GM12878 (cell line): ENCODE measurements around the gene BCORL1. TPM values are rescaled to one million over a fixed set of nuclear protein-coding genes. Genes with fewer than 3 reads are reported as not detected.

ENCODE experiments used
- ATAC-seq: fragments of 200-7000 bp; cut with Tn5 transposase; 3 replicates; pipeline ENCODE4 v1.9.1; 2020; ENCODE audit warnings: mild to moderate bottlenecking, moderate library complexity
- BruUV-seq: library from RNA; stranded (reverse); fragments of 400-500 nt; replicated peaks from 2 replicates; lab custom pipeline; 2021; lab: Mats Ljungman, UMichigan
- CTCF ChIA-PET: fragments of 300-600 bp; sonication (Branson Sonifier 250); formaldehyde crosslinking; extraction: SDS; loops from one replicate; lab custom pipeline; 2021; ENCODE audit warnings: inconsistent platforms; lab: Yijun Ruan, JAX
- POLR2A ChIA-PET: fragments of 350-600 bp; formaldehyde crosslinking; extraction: SDS; loops from one replicate; lab custom pipeline; 2021; ENCODE audit warnings: inconsistent platforms; lab: Charles Lee
- RAD21 ChIA-PET: fragments of 300-600 bp; sonication (Branson Sonifier 250); formaldehyde crosslinking; loops from one replicate; lab custom pipeline; 2023; ENCODE audit warnings: antibody characterized with exemption; ENCODE audit not compliant: unreplicated experiment; lab: Charles Lee
- SMC1A ChIA-PET: fragments of 300-600 bp; sonication (Branson Sonifier 250); formaldehyde crosslinking; loops from one replicate; lab custom pipeline; 2023; ENCODE audit not compliant: unreplicated experiment, uncharacterized antibody; lab: Charles Lee
- DNase-seq: peaks from one replicate; pipeline ENCODE4 v3.0.0-alpha.2; 2011; ENCODE audit warnings: low read depth, low spot score
- FAIRE-seq: peaks from 3 replicates; lab custom pipeline; 2011; peaks lifted over from hg19 to GRCh38; lab: Jason Lieb, UNC
- H2AFZ ChIP-seq: 2 replicates; pipeline ENCODE4 v1.6.0; 2011; ENCODE audit warnings: low read depth, low read length, control low read depth; ENCODE audit not compliant: control insufficient read depth
- H3K27ac ChIP-seq: 2 replicates; pipeline ENCODE4 v1.5.1; 2011; ENCODE audit warnings: control low read depth; ENCODE audit not compliant: control insufficient read depth, insufficient read depth
- H3K27me3 ChIP-seq, 2 experiments: replicated peaks in 1 of 2; 2 replicates each; pipeline versions ENCODE4 v1.6.0 to v1.6.1; 2011; ENCODE audit warnings: low read length in 1 of 2; ENCODE audit not compliant: control insufficient read depth in 2 of 2, insufficient read depth in 2 of 2
- H3K36me3 ChIP-seq, 2 experiments: 2 replicates each; pipeline ENCODE4 v1.5.1; 2011; ENCODE audit warnings: low read length in 1 of 2; ENCODE audit not compliant: control insufficient read depth in 2 of 2, insufficient read depth in 2 of 2
- H3K4me1 ChIP-seq: 2 replicates; pipeline ENCODE4 v1.6.1; 2011; ENCODE audit warnings: mild to moderate bottlenecking, low read length, moderate library complexity, mixed read lengths; ENCODE audit not compliant: control insufficient read depth, insufficient read depth
- H3K4me2 ChIP-seq: 2 replicates; pipeline ENCODE4 v1.6.0; 2011; ENCODE audit warnings: control low read depth; ENCODE audit not compliant: control insufficient read depth, insufficient read depth
- H3K4me3 ChIP-seq: fragments of 200-600 bp; sonication (generic); 2 replicates; pipeline ENCODE4 v1.5.1; 2016
- H3K79me2 ChIP-seq: 2 replicates; pipeline ENCODE4 v1.6.0; 2011; ENCODE audit warnings: low read length; ENCODE audit not compliant: control insufficient read depth, insufficient read depth
- H3K9ac ChIP-seq: 2 replicates; pipeline ENCODE4 v1.8.0; 2011; ENCODE audit warnings: low read length, control low read depth, mixed read lengths; ENCODE audit not compliant: control insufficient read depth, insufficient read depth
- H3K9me3 ChIP-seq: replicated peaks from 3 replicates; pipeline ENCODE4 v1.5.1; 2011; ENCODE audit warnings: mild to moderate bottlenecking, low read length; ENCODE audit not compliant: control insufficient read depth, insufficient read depth
- H4K20me1 ChIP-seq: 2 replicates; pipeline ENCODE4 v1.6.0; 2011; ENCODE audit not compliant: control insufficient read depth, insufficient read depth
- BACH1 ChIP-seq: fragments of 450-650 bp; IDR thresholded peaks from 2 replicates; pipeline ENCODE4 v1.6.1; 2017; ENCODE audit warnings: mild to moderate bottlenecking, borderline replicate concordance
- BCLAF1 ChIP-seq: fragments of 450-650 bp; IDR thresholded peaks from 2 replicates; pipeline ENCODE4 v1.6.1; 2017; ENCODE audit warnings: antibody characterized with exemption, mild to moderate bottlenecking, moderate library complexity
- CEBPZ ChIP-seq: fragments of 150-350 bp; IDR thresholded peaks from 2 replicates; pipeline ENCODE4 v1.6.1; 2016; ENCODE audit warnings: low read depth, low read length
- MTA2 ChIP-seq: fragments of 450-650 bp; IDR thresholded peaks from 2 replicates; pipeline ENCODE4 v1.6.1; 2016; ENCODE audit warnings: low read depth, mild to moderate bottlenecking, moderate library complexity
- NFIC ChIP-seq: IDR thresholded peaks from 2 replicates; pipeline ENCODE4 v1.6.1; 2012; ENCODE audit warnings: low read depth, mild to moderate bottlenecking, inconsistent platforms, low read length, moderate library complexity
- RCOR1 ChIP-seq: conservative IDR thresholded peaks from 2 replicates; pipeline ENCODE4 v1.6.1; 2012; ENCODE audit warnings: low read depth, low read length, improper control_type of control experiment
- RFX5 ChIP-seq: IDR thresholded peaks from 2 replicates; pipeline ENCODE4 v1.6.1; 2011; ENCODE audit warnings: low read depth, low read length, improper control_type of control experiment
- ZBTB40 ChIP-seq: fragments of 450-650 bp; IDR thresholded peaks from 2 replicates; pipeline ENCODE4 v1.6.1; 2016; ENCODE audit warnings: mild to moderate bottlenecking, moderate library complexity, borderline replicate concordance
- ZNF207 ChIP-seq: fragments of 450-650 bp; IDR thresholded peaks from 2 replicates; pipeline ENCODE4 v1.6.1; 2014; ENCODE audit warnings: antibody characterized with exemption, mild to moderate bottlenecking, borderline replicate concordance
- ZNF622 ChIP-seq: fragments of 450-650 bp; IDR thresholded peaks from 2 replicates; pipeline ENCODE4 v1.6.1; 2017; ENCODE audit warnings: mild to moderate bottlenecking, inconsistent platforms
- WGBS: methylation state at CpG from one replicate; pipeline ENCODE4 v1.1.6; 2016; ENCODE audit warnings: low lambda C conversion rate; ENCODE audit not compliant: insufficient replicate concordance, insufficient coverage; ENCODE audit errors: missing lambda C conversion rate; 5-methylcytosine and 5-hydroxymethylcytosine counted together
- in situ Hi-C: fragments of 300-500 bp; cut with MboI; formaldehyde crosslinking; loops from 9 replicates; pipeline ENCODE4 v1.14.3; 2018; ENCODE audit warnings: mixed read lengths
- intact Hi-C: fragments of 100-400 bp; cut with micrococcal nuclease; formaldehyde crosslinking; loops from one replicate; pipeline ENCODE4 v1.14.2; 2022; ENCODE audit not compliant: unreplicated experiment
- polyA plus RNA-seq, 11 experiments: library from polyadenylated mRNA; depleted of rRNA in 4 of 11; unstranded in 6 of 11; stranded (reverse) in 5 of 11; fragments of >200 nt; fragmentation: Nextera tagmentation in 4 of 11; fragmentation: Illumina TruSeq in 1 of 11; extraction: Ambion mirVana in 4 of 11; extraction: Trizol in 1 of 11; gene quantifications; 1 replicate in 1 of 11; 2 replicates in 10 of 11; pipeline versions ENCODE4 v1.2.1 to v1.2.3, GENCODE V29; 2011 to 2016; ENCODE audit warnings: inconsistent platforms in 2 of 11, missing spikeins in 2 of 11, low read depth in 1 of 11
- total RNA-seq, 4 experiments: library from RNA; depleted of rRNA in 3 of 4; stranded (reverse); fragments of >200 nt in 3 of 4; fragmentation: Illumina TruSeq in 1 of 4; extraction: Trizol in 1 of 4; gene quantifications; 2 replicates each; pipeline versions ENCODE4 v1.2.1 to v1.2.3, GENCODE V29; 2013 to 2021

BCORL1 gene
- total and polyA plus RNA-seq, 10 of the 15 experiments (the other 5 are each of a cell fraction or from before 2014, with no cell fraction given) = 0.16 to 7.2 (median 0.94) TPM

- DNase-seq = no peak
- H3K4me1 ChIP-seq = no peaks in the 10 kb centered on the region
- no TSS peak for BruUV-seq
- H2AFZ ChIP-seq = no peak overlapping the region
- ChIA-PET RAD21 (no interaction called here), CTCF (no interaction called here), POLR2A (no interaction called here), SMC1A (no interaction called here)
- H3K4me3 ChIP-seq = no peak overlapping the region
- H3K27ac ChIP-seq = no peak overlapping the region
- H3K4me2 ChIP-seq = no peak overlapping the region
- no peaks in the 10 kb centered on the region; a peak in 2 of 4 replicates for H3K27me3 ChIP-seq
- no peak for TF ChIP-seq ZNF622
- no peak for TF ChIP-seq ZBTB40
- no peak for TF ChIP-seq CEBPZ
- no peak for TF ChIP-seq BCLAF1
- no peak for TF ChIP-seq RFX5
- TF ChIP-seq BACH1 = no peak
- no peak for TF ChIP-seq ZNF207
- no peak for TF ChIP-seq MTA2
- no peak for TF ChIP-seq NFIC
- no peak for TF ChIP-seq RCOR1
- no peaks in the 10 kb centered on the region; a peak in 2 of 4 replicates for H3K36me3 ChIP-seq
- no peaks in the 10 kb centered on the region for H3K9me3 ChIP-seq
- WGBS = 56% methylated on average over 12 of the region's 12 CpGs
- no peak for ATAC-seq
- intact Hi-C loops = no loop called here
- no peak for FAIRE-seq
- H3K79me2 ChIP-seq = no peaks in the 10 kb centered on the region
- in situ Hi-C loops = no loop called here
- no peaks in the 10 kb centered on the region for H4K20me1 ChIP-seq
- H3K9ac ChIP-seq = no peak overlapping the region
These were observed 32.3 kb downstream of the BCORL1 start for GRCh38 chrX:130014770-130015169.
